ENCODE results near the gene EML4. TPM values are rescaled to one million over a fixed set of nuclear protein-coding genes. Genes with fewer than 3 reads are reported as not detected.

EML4 gene
- total and polyA plus RNA-seq, 2 of the 13 experiments (the other 11 are each of a cell fraction or from before 2014, with no cell fraction given) = 243 to 476 TPM

GRCh38 chr2:42191285-42192009 lies 22.3 kb downstream of the EML4 start (continued):
- TF ChIP-seq ZNF564 (CRISPR knock-in tag; IDR thresholded peaks at IDR 0.05) = 0 out of 2 replicates have a peak, but pooled peaks have one; percentile 47
- TF ChIP-seq ZNF33A (CRISPR knock-in tag; IDR thresholded peaks at IDR 0.05; ENCODE audit: borderline replicate concordance) = no peak; the same call in 1 of the 2 replicates
- no peak for TF ChIP-seq ZNF547 (CRISPR knock-in tag; IDR thresholded peaks at IDR 0.05)
- no peak for TF ChIP-seq TBP (CRISPR knock-in tag; IDR thresholded peaks at IDR 0.05)
- TF ChIP-seq RFXANK (CRISPR knock-in tag; IDR thresholded peaks at IDR 0.05) = no peak
- no peak for TF ChIP-seq KLF12 (CRISPR knock-in tag; IDR thresholded peaks at IDR 0.05; ENCODE audit: borderline replicate concordance)
- peak; percentile 83 for TF ChIP-seq BCL6 (CRISPR knock-in tag; IDR thresholded peaks at IDR 0.05)
- TF ChIP-seq ZNF772 (CRISPR knock-in tag; IDR thresholded peaks at IDR 0.05) = no peak
- TF ChIP-seq EP300 (IDR thresholded peaks at IDR 0.05; ENCODE audit: low read depth in 2 of 2, low read length in 2 of 2) = peak; percentile 80 to 99; a peak in 3 of 4 replicates
- TF ChIP-seq EP300 (CRISPR knock-in tag; IDR thresholded peaks at IDR 0.05; ENCODE audit: borderline replicate concordance) = peak; percentile 82; the same call in 1 of the 2 replicates
- no peak for TF ChIP-seq ZFP37 (CRISPR knock-in tag; IDR thresholded peaks at IDR 0.05; ENCODE audit: borderline replicate concordance)
- peak; percentile 66 for TF ChIP-seq HDAC1 (CRISPR knock-in tag; IDR thresholded peaks at IDR 0.05)
- peak; percentile 81 for TF ChIP-seq FOSL2 (CRISPR knock-in tag; IDR thresholded peaks at IDR 0.05)
- TF ChIP-seq ZNF740 (CRISPR knock-in tag; IDR thresholded peaks at IDR 0.05) = no peak
- peak; percentile 52; the same call in 1 of the 2 replicates for TF ChIP-seq MLX (CRISPR knock-in tag; IDR thresholded peaks at IDR 0.05)
- TF ChIP-seq ZSCAN20 (CRISPR knock-in tag; IDR thresholded peaks at IDR 0.05; ENCODE audit: borderline replicate concordance) = no peak
- no peak for TF ChIP-seq HMGA1 (CRISPR knock-in tag; conservative IDR thresholded peaks at IDR 0.05)
- TF ChIP-seq MLLT10 (CRISPR knock-in tag; IDR thresholded peaks at IDR 0.05) = no peak
- no peak for TF ChIP-seq RFXAP (CRISPR knock-in tag; IDR thresholded peaks at IDR 0.05; ENCODE audit: borderline replicate concordance)
- TF ChIP-seq SNAPC5 (CRISPR knock-in tag; IDR thresholded peaks at IDR 0.05; ENCODE audit: borderline replicate concordance) = no peak
- no peak for TF ChIP-seq ZNF484 (CRISPR knock-in tag; IDR thresholded peaks at IDR 0.05; ENCODE audit: borderline replicate concordance, low read depth)
- TF ChIP-seq ZNF33B (CRISPR knock-in tag; IDR thresholded peaks at IDR 0.05) = no peak
- no peak for TF ChIP-seq ZNF567 (CRISPR knock-in tag; IDR thresholded peaks at IDR 0.05; ENCODE audit: borderline replicate concordance)
- TF ChIP-seq KDM1A (CRISPR knock-in tag; IDR thresholded peaks at IDR 0.05) = no peak
- no peak for TF ChIP-seq CENPBD1 (CRISPR knock-in tag; IDR thresholded peaks at IDR 0.05; ENCODE audit: borderline replicate concordance, low read depth)
- no peak for TF ChIP-seq ZFP91 (CRISPR knock-in tag; IDR thresholded peaks at IDR 0.05; ENCODE audit: borderline replicate concordance)
- no peak for TF ChIP-seq NBN (conservative IDR thresholded peaks at IDR 0.05)
- no peak for TF ChIP-seq RELA (CRISPR knock-in tag; IDR thresholded peaks at IDR 0.05)
- TF ChIP-seq PBX2 (CRISPR knock-in tag; IDR thresholded peaks at IDR 0.05) = no peak

Measured in HepG2 (cell line).